ENCODE measurements around the gene PCID2.

Gene PCID2

GRCh38 chr13:113218586-113218985, 10.1 kb upstream of the PCID2 start:
- no peak overlapping the region for H3K4me3 ChIP-seq (ENCODE audit: low read depth in 1 of 2, low read length in 1 of 2)
- H3K27ac ChIP-seq = no peak overlapping the region
- no peaks in the 10 kb centered on the region for H3K9me3 ChIP-seq
- H3K4me1 ChIP-seq (ENCODE audit: control insufficient read depth in 1 of 2, insufficient read depth in 1 of 2, low read depth in 1 of 2, low read length in 1 of 2) = no peaks in the 10 kb centered on the region
- no peak for TF ChIP-seq CTCF (IDR thresholded peaks at IDR 0.05)
- H3K36me3 ChIP-seq = peaks cover 42% of the 10 kb centered on the region
- H3K27me3 ChIP-seq = no peaks in the 10 kb centered on the region

DNA sequence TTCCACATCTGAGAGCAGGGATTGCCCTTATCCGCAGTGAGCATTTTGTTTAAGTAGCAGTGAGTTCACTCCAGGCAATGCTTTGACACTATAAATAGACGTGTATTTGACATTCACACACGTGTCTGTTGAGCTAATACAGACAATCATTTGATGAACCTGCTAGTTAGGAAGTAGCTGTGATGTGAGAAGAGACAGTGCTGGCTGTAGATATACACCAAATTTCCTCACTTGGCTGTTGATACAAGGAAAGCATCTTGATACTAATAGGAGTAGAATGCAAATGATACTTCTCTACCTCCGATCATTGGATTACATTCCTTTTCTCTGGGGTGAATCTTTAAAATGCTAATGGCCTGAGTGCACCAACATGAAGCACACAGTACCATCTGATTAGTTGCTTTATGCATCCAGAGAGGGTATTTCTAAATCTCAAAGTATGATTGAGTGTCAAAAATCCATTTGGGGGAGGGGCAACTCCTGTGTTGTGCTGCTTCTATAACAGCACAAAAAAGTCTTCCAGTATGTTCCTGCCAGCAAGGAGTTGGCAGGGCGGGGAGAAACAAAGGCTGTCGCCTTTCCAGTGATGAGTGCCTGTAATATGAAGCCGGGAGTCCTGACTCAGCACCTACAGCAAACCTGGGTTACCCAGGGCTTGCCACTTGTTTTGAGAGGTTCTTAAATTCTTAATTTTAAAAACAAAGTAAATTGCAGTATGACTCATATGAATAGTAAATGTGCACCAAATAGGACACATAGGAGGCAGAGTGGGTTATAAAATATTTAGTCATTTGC, 8.0 kb upstream of the PCID2 start:
- Histone ChIP-seq H3K36me3 (peaks cover 26% of the 10 kb centered on the region), H3K27ac (no peak overlapping the region)
- TF ChIP-seq CTCF (IDR thresholded peaks at IDR 0.05) = no peak

GRCh38 chr13:113211774-113212173, 3.3 kb upstream of the PCID2 start:
- Histone ChIP-seq H3K36me3 (no peaks in the 10 kb centered on the region), H3K9me3 (no peaks in the 10 kb centered on the region), H3K4me3 (ENCODE audit: low read depth in 1 of 2, low read length in 1 of 2) (no peak overlapping the region), H3K27ac (no peak overlapping the region), H3K27me3 (no peaks in the 10 kb centered on the region), H3K4me1 (ENCODE audit: control insufficient read depth in 1 of 2, insufficient read depth in 1 of 2, low read depth in 1 of 2, low read length in 1 of 2) (peaks cover 16 to 21% of the 10 kb centered on the region in 2 experiments)
- TF ChIP-seq CTCF (IDR thresholded peaks at IDR 0.05) = no peak

More for the DNA sequence above, 8.0 kb upstream of the PCID2 start:
- Histone ChIP-seq H3K4me3 (ENCODE audit: low read depth in 1 of 2, low read length in 1 of 2) (no peak overlapping the region), H3K27me3 (no peaks in the 10 kb centered on the region), H3K9me3 (no peaks in the 10 kb centered on the region), H3K4me1 (ENCODE audit: control insufficient read depth in 1 of 2, insufficient read depth in 1 of 2, low read depth in 1 of 2, low read length in 1 of 2) (no peaks in the 10 kb centered on the region)

GRCh38 chr13:113210833-113211232, 2.4 kb upstream of the PCID2 start:
- Histone ChIP-seq H3K36me3 (no peaks in the 10 kb centered on the region), H3K4me1 (ENCODE audit: control insufficient read depth in 1 of 2, insufficient read depth in 1 of 2, low read depth in 1 of 2, low read length in 1 of 2) (peaks cover 16 to 21% of the 10 kb centered on the region in 2 experiments), H3K9me3 (no peaks in the 10 kb centered on the region), H3K27me3 (no peaks in the 10 kb centered on the region), H3K4me3 (ENCODE audit: low read depth in 1 of 2, low read length in 1 of 2) (no peak overlapping the region), H3K27ac (no peak overlapping the region)
- TF ChIP-seq CTCF (IDR thresholded peaks at IDR 0.05) = no peak

- Histone ChIP-seq H3K4me3 (ENCODE audit: low read depth in 1 of 2, low read length in 1 of 2) (peak overlapping the region; percentile 79 to 87), H3K36me3 (no peaks in the 10 kb centered on the region), H3K9me3 (no peaks in the 10 kb centered on the region), H3K4me1 (ENCODE audit: control insufficient read depth in 1 of 2, insufficient read depth in 1 of 2, low read depth in 1 of 2, low read length in 1 of 2) (peaks cover 16 to 21% of the 10 kb centered on the region in 2 experiments), H3K27me3 (no peaks in the 10 kb centered on the region), H3K27ac (peak overlapping the region; percentile 91)
- no peak for TF ChIP-seq CTCF (IDR thresholded peaks at IDR 0.05)
Measured at GRCh38 chr13:113209759-113210421, 1.4 kb upstream of the PCID2 start.

Data from neutrophil (primary cell).